GM11168 (cell line): ENCODE results near the gene FZD10.

ENCODE experiments used
- in situ Hi-C: fragments of 300-500 bp; cut with MboI; formaldehyde crosslinking; loops from one replicate; pipeline ENCODE4 v1.12.0; 2022; ENCODE audit warnings: low sequenced_read_pairs; ENCODE audit not compliant: unreplicated experiment

FZD10 gene

GRCh38 chr12:130153803-130154202, 8.5 kb upstream of the FZD10 start:
- in situ Hi-C loops: no loop called here

GRCh38 chr12:130154276-130155070, 7.8 kb upstream of the FZD10 start:
- in situ Hi-C loops: no loop called here

- in situ Hi-C loops: no loop called here
Measured at GRCh38 chr12:130155416-130156073, 6.7 kb upstream of the FZD10 start.

- in situ Hi-C loops: no loop called here
Measured at GRCh38 chr12:130156652-130157275, 5.5 kb upstream of the FZD10 start.

- in situ Hi-C loops: no loop called here
Measured at GRCh38 chr12:130157998-130158753, 4.1 kb upstream of the FZD10 start.

GRCh38 chr12:130158754-130159059, 3.6 kb upstream of the FZD10 start:
- in situ Hi-C loops: no loop called here

GRCh38 chr12:130160306-130160705, 2.0 kb upstream of the FZD10 start:
- in situ Hi-C loops: no loop called here

- in situ Hi-C loops: no loop called here
Measured at GRCh38 chr12:130160711-130161231, 1.5 kb upstream of the FZD10 start.

GRCh38 chr12:130161261-130162243, 712 bp upstream of the FZD10 start:
- in situ Hi-C loops: no loop called here

GRCh38 chr12:130162745-130163460, 639 bp downstream of the FZD10 start:
- in situ Hi-C loops: no loop called here

GRCh38 chr12:130163461-130164215, 1.4 kb downstream of the FZD10 start:
- in situ Hi-C loops: no loop called here

- in situ Hi-C loops: no loop called here
Measured at GRCh38 chr12:130164216-130164542, 1.9 kb downstream of the FZD10 start.

- in situ Hi-C loops: no loop called here
Measured at GRCh38 chr12:130164936-130165335, 2.7 kb downstream of the FZD10 start.

GRCh38 chr12:130166306-130166705, 4.0 kb downstream of the FZD10 start:
- in situ Hi-C loops: no loop called here

GRCh38 chr12:130167537-130167936, 5.3 kb downstream of the FZD10 start:
- in situ Hi-C loops: no loop called here

GRCh38 chr12:130169256-130169655, 7.0 kb downstream of the FZD10 start:
- in situ Hi-C loops: no loop called here

- in situ Hi-C loops: no loop called here
Measured at GRCh38 chr12:130169924-130170323, 7.7 kb downstream of the FZD10 start.

GRCh38 chr12:130170611-130171010, 8.3 kb downstream of the FZD10 start:
- in situ Hi-C loops: no loop called here
